ENCODE results near the gene HNRNPC. TPM values are rescaled to one million over a fixed set of nuclear protein-coding genes. Genes with fewer than 3 reads are reported as not detected.
"Not testable (repeated sequence)": the region's sequence is repeated elsewhere in the genome, so short reads cannot be mapped to it uniquely, and the experiment has no call there.

HNRNPC gene
- total RNA-seq, 4 donors from 2014 or later = 201 to 392 (median 259) TPM

GRCh38 chr14:21215130-21215878 lies 53.9 kb downstream of the HNRNPC start:
- no peak for DNase-seq
- Histone ChIP-seq H3K4me3 (no peak overlapping the region), H3K27ac (no peak overlapping the region), H3K36me3 (peaks cover 0 to 82% (median 3%) of the 10 kb centered on the region in 3 donors), H3K27me3 (no peaks in the 10 kb centered on the region), H3K9me3 (no peaks in the 10 kb centered on the region), H3K4me1 (peaks cover 0 to 4% (median 0%) of the 10 kb centered on the region in 4 donors)
- TF ChIP-seq CTCF (IDR thresholded peaks at IDR 0.05) = no peak
- no peak for TF ChIP-seq POLR2A (IDR thresholded peaks at IDR 0.05)

GRCh38 chr14:21213652-21214051 lies 55.6 kb downstream of the HNRNPC start:
- H3K4me1 ChIP-seq = no peaks in the 10 kb centered on the region
- H3K9me3 ChIP-seq = no peaks in the 10 kb centered on the region
- no peak overlapping the region for H3K4me3 ChIP-seq
- no peak for TF ChIP-seq POLR2A (IDR thresholded peaks at IDR 0.05)
- TF ChIP-seq CTCF (IDR thresholded peaks at IDR 0.05) = no peak
- no peak overlapping the region for H3K27ac ChIP-seq
- no peaks in the 10 kb centered on the region for H3K27me3 ChIP-seq
- no peak for DNase-seq
- H3K36me3 ChIP-seq = peaks cover 0 to 83% (median 3%) of the 10 kb centered on the region in 3 donors

- not testable (repeated sequence) for H3K27ac ChIP-seq, H3K27me3 ChIP-seq, DNase-seq, H3K4me3 ChIP-seq, H3K9me3 ChIP-seq, H3K4me1 ChIP-seq
- peaks cover 0 to 83% (median 3%) of the 10 kb centered on the region in 3 donors for H3K36me3 ChIP-seq
These were observed 56.4 kb downstream of the HNRNPC start for GRCh38 chr14:21212824-21213223.

- H3K9me3 ChIP-seq = no peaks in the 10 kb centered on the region
- no peaks in the 10 kb centered on the region for H3K27me3 ChIP-seq
- DNase-seq = no peak
- peaks cover 0 to 84% (median 3%) of the 10 kb centered on the region in 3 donors for H3K36me3 ChIP-seq
- H3K27ac ChIP-seq = no peak overlapping the region
- no peak overlapping the region for H3K4me3 ChIP-seq
- no peaks in the 10 kb centered on the region for H3K4me1 ChIP-seq
- TF ChIP-seq POLR2A (IDR thresholded peaks at IDR 0.05) (no peak), CTCF (IDR thresholded peaks at IDR 0.05) (no peak)
These were observed 57.7 kb downstream of the HNRNPC start for GRCh38 chr14:21211509-21211908.

GRCh38 chr14:21210023-21210422 lies 59.2 kb downstream of the HNRNPC start:
- TF ChIP-seq POLR2A (IDR thresholded peaks at IDR 0.05) (no peak), CTCF (IDR thresholded peaks at IDR 0.05) (no peak)
- no peaks in the 10 kb centered on the region for H3K9me3 ChIP-seq
- no peak overlapping the region for H3K27ac ChIP-seq
- no peaks in the 10 kb centered on the region for H3K4me1 ChIP-seq
- peaks cover 0 to 83% (median 3%) of the 10 kb centered on the region in 3 donors for H3K36me3 ChIP-seq
- H3K4me3 ChIP-seq = no peak overlapping the region
- no peaks in the 10 kb centered on the region for H3K27me3 ChIP-seq
- no peak for DNase-seq

GRCh38 chr14:21209185-21209584 lies 60.1 kb downstream of the HNRNPC start:
- Histone ChIP-seq H3K9me3 (no peaks in the 10 kb centered on the region), H3K27me3 (no peaks in the 10 kb centered on the region), H3K4me1 (no peaks in the 10 kb centered on the region), H3K4me3 (no peak overlapping the region), H3K27ac (no peak overlapping the region), H3K36me3 (peaks cover 0 to 82% (median 3%) of the 10 kb centered on the region in 3 donors)
- DNase-seq = no peak
- TF ChIP-seq POLR2A (IDR thresholded peaks at IDR 0.05) = no peak
- TF ChIP-seq CTCF (IDR thresholded peaks at IDR 0.05) = no peak
